ENCODE data around the gene BEST1.

Gene BEST1

DNA sequence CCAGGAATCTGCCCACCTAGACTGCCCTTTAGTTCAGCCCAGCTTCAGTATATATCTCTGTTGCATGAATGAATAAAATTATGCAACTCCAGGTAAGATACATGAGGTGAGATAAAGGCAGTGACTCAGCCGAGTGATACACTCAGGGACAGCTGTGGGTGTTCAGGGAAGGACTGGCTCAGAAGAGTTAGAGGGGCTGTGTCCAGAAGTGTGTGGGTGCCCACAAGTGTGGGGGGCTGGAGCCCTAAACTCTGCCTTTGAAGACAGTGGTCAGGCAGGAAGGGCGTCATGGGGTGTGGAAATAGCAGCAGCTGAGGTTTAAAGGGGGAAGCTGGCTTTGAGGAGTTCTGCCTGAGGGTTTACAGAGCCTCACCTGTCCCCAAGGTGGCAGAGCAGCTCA is 9.0 kb downstream of the BEST1 start:
- TF ChIP-seq GATA3 (IDR thresholded peaks at IDR 0.05; ENCODE audit: low read depth, low read length) (no peak), GATA2 (IDR thresholded peaks at IDR 0.05; ENCODE audit: low read depth, low read length) (no peak)

DNA sequence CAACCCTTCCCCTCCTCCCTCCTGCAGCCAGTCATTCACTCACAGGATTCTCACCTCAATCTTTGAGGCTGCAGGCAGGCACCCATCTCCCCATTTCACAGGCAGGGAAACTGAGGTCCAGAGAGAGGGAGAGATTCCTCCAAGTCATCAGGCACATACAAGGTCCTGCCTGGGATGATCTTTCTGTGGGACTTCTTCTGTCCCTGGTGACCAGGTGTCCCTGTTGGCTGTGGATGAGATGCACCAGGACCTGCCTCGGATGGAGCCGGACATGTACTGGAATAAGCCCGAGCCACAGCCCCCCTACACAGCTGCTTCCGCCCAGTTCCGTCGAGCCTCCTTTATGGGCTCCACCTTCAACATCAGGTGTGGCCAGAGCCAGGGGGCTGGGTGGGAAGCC is 9.5 kb downstream of the BEST1 start:
- no peak for TF ChIP-seq GATA2 (IDR thresholded peaks at IDR 0.05; ENCODE audit: low read depth, low read length)
- no peak for TF ChIP-seq GATA3 (IDR thresholded peaks at IDR 0.05; ENCODE audit: low read depth, low read length)

DNA sequence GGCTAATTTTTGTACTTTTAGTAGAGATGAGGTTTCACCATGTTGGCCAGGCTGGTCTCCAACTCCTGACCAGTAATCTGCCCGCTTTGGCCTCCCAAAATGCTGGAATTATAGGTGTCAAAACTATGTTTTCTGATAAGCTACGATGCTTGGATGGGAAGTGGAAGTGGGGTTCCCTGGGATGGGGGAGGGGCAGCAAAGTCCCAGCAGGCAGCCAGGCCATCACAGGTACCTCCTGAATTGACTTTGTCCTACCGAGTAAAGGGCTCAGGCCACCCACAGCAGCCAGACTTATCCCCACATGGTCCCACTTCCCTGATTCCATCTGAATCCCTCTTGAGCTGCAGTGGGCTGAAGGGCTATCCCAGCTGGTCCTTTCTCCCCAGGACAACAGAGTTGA is 10.4 kb downstream of the BEST1 start:
- TF ChIP-seq GATA3 (IDR thresholded peaks at IDR 0.05; ENCODE audit: low read depth, low read length): no peak

DNA sequence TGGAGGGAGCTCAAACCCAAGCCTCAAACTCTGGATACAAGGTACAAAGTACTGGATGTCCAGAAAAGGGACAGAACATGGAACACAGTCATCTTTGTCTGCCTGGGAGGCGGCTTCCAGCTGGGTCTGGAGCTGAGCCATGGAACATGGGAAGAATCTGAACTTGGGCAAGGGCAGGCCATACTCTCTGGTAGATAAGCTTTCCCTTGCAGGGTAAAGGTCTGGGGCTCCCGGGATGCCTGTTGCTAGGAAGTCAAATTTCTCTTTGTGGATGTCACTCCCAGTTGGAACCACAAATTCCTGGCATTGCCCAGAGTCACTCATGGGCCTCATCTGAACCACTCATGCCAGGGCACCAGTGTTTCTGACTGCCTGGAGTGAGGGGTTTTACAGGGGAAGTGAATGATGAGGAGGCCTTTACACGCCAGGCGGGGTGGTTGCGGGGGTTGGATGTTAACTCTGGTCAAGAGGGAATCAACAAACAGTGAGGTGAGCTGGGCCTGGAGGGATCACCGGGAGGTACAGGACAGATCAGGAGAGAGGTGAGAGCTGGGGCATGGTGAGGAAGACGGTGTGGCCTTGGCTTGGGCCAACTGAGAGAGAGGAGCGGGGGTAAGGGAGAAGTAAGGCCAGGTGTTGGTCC is 11.5 kb downstream of the BEST1 start:
- TF ChIP-seq GATA2 (IDR thresholded peaks at IDR 0.05; ENCODE audit: low read depth, low read length): no peak
- TF ChIP-seq GATA3 (IDR thresholded peaks at IDR 0.05; ENCODE audit: low read depth, low read length): no peak

DNA sequence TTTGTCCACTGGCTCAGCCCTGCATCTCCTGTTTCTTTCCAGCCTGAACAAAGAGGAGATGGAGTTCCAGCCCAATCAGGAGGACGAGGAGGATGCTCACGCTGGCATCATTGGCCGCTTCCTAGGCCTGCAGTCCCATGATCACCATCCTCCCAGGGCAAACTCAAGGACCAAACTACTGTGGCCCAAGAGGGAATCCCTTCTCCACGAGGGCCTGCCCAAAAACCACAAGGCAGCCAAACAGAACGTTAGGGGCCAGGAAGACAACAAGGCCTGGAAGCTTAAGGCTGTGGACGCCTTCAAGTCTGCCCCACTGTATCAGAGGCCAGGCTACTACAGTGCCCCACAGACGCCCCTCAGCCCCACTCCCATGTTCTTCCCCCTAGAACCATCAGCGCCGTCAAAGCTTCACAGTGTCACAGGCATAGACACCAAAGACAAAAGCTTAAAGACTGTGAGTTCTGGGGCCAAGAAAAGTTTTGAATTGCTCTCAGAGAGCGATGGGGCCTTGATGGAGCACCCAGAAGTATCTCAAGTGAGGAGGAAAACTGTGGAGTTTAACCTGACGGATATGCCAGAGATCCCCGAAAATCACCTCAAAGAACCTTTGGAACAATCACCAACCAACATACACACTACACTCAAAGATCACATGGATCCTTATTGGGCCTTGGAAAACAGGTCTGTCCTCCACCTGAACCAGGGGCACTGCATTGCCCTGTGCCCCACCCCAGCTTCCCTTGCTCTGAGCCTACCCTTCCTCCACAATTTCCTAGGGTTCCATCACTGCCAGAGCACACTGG is 12.3 kb downstream of the BEST1 start:
- TF ChIP-seq GATA2 (IDR thresholded peaks at IDR 0.05; ENCODE audit: low read depth, low read length): no peak
- TF ChIP-seq GATA3 (IDR thresholded peaks at IDR 0.05; ENCODE audit: low read depth, low read length): no peak

DNA sequence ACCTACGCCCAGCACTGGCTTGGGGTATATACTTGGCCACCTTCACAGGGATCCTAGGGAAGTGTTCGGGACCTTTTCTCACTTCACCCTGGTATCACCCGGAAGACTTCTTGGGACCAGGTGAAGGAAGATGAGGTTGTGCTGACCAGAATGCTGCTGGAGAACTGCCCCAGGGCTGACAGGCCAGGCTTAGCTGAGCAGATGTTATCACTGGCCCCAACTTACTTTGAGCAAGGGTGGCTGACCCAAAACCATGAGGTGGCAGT is 12.8 kb downstream of the BEST1 start:
- TF ChIP-seq GATA2 (IDR thresholded peaks at IDR 0.05; ENCODE audit: low read depth, low read length) (no peak), GATA3 (IDR thresholded peaks at IDR 0.05; ENCODE audit: low read depth, low read length) (no peak)

GRCh38 chr11:61963282-61964057 is 13.3 kb downstream of the BEST1 start:
- TF ChIP-seq GATA2 (IDR thresholded peaks at IDR 0.05; ENCODE audit: low read depth, low read length) (no peak), GATA3 (IDR thresholded peaks at IDR 0.05; ENCODE audit: low read depth, low read length) (no peak)

GRCh38 chr11:61964058-61964665 is 14.0 kb downstream of the BEST1 start:
- TF ChIP-seq GATA2 (IDR thresholded peaks at IDR 0.05; ENCODE audit: low read depth, low read length): no peak
- TF ChIP-seq GATA3 (IDR thresholded peaks at IDR 0.05; ENCODE audit: low read depth, low read length): no peak

GRCh38 chr11:61966734-61967115 is 16.6 kb downstream of the BEST1 start:
- TF ChIP-seq GATA3 (IDR thresholded peaks at IDR 0.05; ENCODE audit: low read depth, low read length): no peak
- peak; percentile 69 for TF ChIP-seq GATA2 (IDR thresholded peaks at IDR 0.05; ENCODE audit: low read depth, low read length)

- TF ChIP-seq GATA2 (IDR thresholded peaks at IDR 0.05; ENCODE audit: low read depth, low read length) (no peak), GATA3 (IDR thresholded peaks at IDR 0.05; ENCODE audit: low read depth, low read length) (no peak)
Measured at GRCh38 chr11:61967116-61967923, 17.2 kb downstream of the BEST1 start, which contains the start of gene FTH1. FTH1 (minus strand) TSS chr11:61967634; CDS start chr11:61967425, 209 bp downstream.

- TF ChIP-seq GATA2 (IDR thresholded peaks at IDR 0.05; ENCODE audit: low read depth, low read length): no peak
- TF ChIP-seq GATA3 (IDR thresholded peaks at IDR 0.05; ENCODE audit: low read depth, low read length): no peak
Measured at GRCh38 chr11:61967924-61968757, 18.0 kb downstream of the BEST1 start.

GRCh38 chr11:61968758-61969390 is 18.7 kb downstream of the BEST1 start:
- TF ChIP-seq GATA3 (IDR thresholded peaks at IDR 0.05; ENCODE audit: low read depth, low read length) (no peak), GATA2 (IDR thresholded peaks at IDR 0.05; ENCODE audit: low read depth, low read length) (no peak)

Data from SH-SY5Y (cell line).